GM23338 (cell line): Measurements from ENCODE around the gene TTC8. TPM values are rescaled to one million over a fixed set of nuclear protein-coding genes. Genes with fewer than 3 reads are reported as not detected.

ENCODE experiments used
- ATAC-seq: fragments of 200-7000 bp; cut with Tn5 transposase; 3 replicates; pipeline ENCODE4 v1.9.1; 2020
- DNase-seq: peaks from one replicate; pipeline ENCODE4 v3.0.0-alpha.2; 2015; ENCODE audit warnings: low spot score
- H2AFZ ChIP-seq: fragments of 200-600 bp; sonication (generic); 2 replicates; pipeline ENCODE4 v1.8.0; 2016; ENCODE audit warnings: antibody characterized with exemption, mild to moderate bottlenecking, moderate library complexity
- H3F3A ChIP-seq: fragments of 200-600 bp; sonication (generic); replicated peaks from 2 replicates; pipeline ENCODE4 v1.8.0; 2017; ENCODE audit warnings: antibody characterized with exemption, mixed run types, low read depth
- H3K27ac ChIP-seq: fragments of 200-600 bp; sonication (generic); 2 replicates; pipeline ENCODE4 v1.6.1; 2016; ENCODE audit warnings: low read depth
- H3K27me3 ChIP-seq: fragments of 200-600 bp; sonication (generic); 2 replicates; pipeline ENCODE4 v1.8.0; 2016; ENCODE audit warnings: mild to moderate bottlenecking, mixed run types, moderate library complexity; ENCODE audit not compliant: insufficient read depth
- H3K36me3 ChIP-seq: fragments of 200-600 bp; sonication (generic); 2 replicates; pipeline ENCODE4 v1.8.0; 2016; ENCODE audit warnings: mild to moderate bottlenecking; ENCODE audit not compliant: insufficient read depth
- H3K4me1 ChIP-seq: fragments of 200-600 bp; sonication (generic); 2 replicates; pipeline ENCODE4 v1.8.0; 2016; ENCODE audit warnings: mild to moderate bottlenecking, moderate library complexity; ENCODE audit not compliant: insufficient read depth
- H3K4me2 ChIP-seq: fragments of 200-600 bp; sonication (generic); 2 replicates; pipeline ENCODE4 v1.7.1; 2017; ENCODE audit warnings: mixed run types
- H3K4me3 ChIP-seq: fragments of 200-600 bp; sonication (generic); 2 replicates; pipeline ENCODE4 v1.6.1; 2016; ENCODE audit warnings: mixed run types
- H3K79me2 ChIP-seq: fragments of 200-600 bp; sonication (generic); replicated peaks from 2 replicates; pipeline ENCODE4 v1.8.0; 2017; ENCODE audit warnings: mild to moderate bottlenecking; ENCODE audit not compliant: insufficient read depth
- H3K9me2 ChIP-seq: fragments of 200-600 bp; sonication (generic); 2 replicates; pipeline ENCODE4 v1.8.0; 2017; ENCODE audit not compliant: insufficient read depth
- H4K20me1 ChIP-seq: fragments of 200-600 bp; sonication (generic); replicated peaks from 2 replicates; pipeline ENCODE4 v1.8.0; 2017; ENCODE audit warnings: mild to moderate bottlenecking; ENCODE audit not compliant: insufficient read depth
- H3K27ac Mint-ChIP-seq: 2 replicates; pipeline ENCODE4 v1.8.0; 2020; ENCODE audit warnings: inconsistent platforms, mild to moderate bottlenecking, moderate library complexity, mixed read lengths
- H3K27me3 Mint-ChIP-seq: 3 replicates; pipeline ENCODE4 v1.8.0; 2022; ENCODE audit warnings: low read depth, mild to moderate bottlenecking, moderate library complexity, mixed read lengths, inconsistent platforms; ENCODE audit not compliant: insufficient read depth, poor library complexity
- H3K36me3 Mint-ChIP-seq: 3 replicates; pipeline ENCODE4 v1.8.0; 2021; ENCODE audit warnings: low read depth, mild to moderate bottlenecking, inconsistent platforms, moderate library complexity, mixed read lengths
- H3K4me1 Mint-ChIP-seq: 3 replicates; pipeline ENCODE4 v1.8.0; 2020; ENCODE audit warnings: mild to moderate bottlenecking, inconsistent platforms, mixed read lengths
- H3K4me3 Mint-ChIP-seq: 3 replicates; pipeline ENCODE4 v1.8.0; 2021; ENCODE audit warnings: moderate library complexity, mild to moderate bottlenecking, inconsistent platforms, mixed read lengths
- H3K9me3 Mint-ChIP-seq: 3 replicates; pipeline ENCODE4 v1.8.0; 2020; ENCODE audit warnings: moderate library complexity, mild to moderate bottlenecking, inconsistent platforms, mixed read lengths
- CREB1 ChIP-seq: fragments of 250-450 bp; sonication (Bioruptor Pico); IDR thresholded peaks from 2 replicates; pipeline ENCODE4 v1.5.0; 2020; ENCODE audit warnings: low read depth, mild to moderate bottlenecking, moderate library complexity
- CTCF ChIP-seq, 2 experiments: fragments of 200-600 bp in 1 of 2; sonication (generic) in 1 of 2; conservative IDR thresholded peaks; 2 replicates each; pipeline versions ENCODE4 v1.5.1 to v1.6.1; 2016 to 2017; ENCODE audit warnings: antibody characterized with exemption in 2 of 2, low read depth in 2 of 2, mild to moderate bottlenecking in 2 of 2, moderate library complexity in 1 of 2
- ETS1 ChIP-seq: IDR thresholded peaks from 2 replicates; pipeline ENCODE4 v1.6.1; 2016; ENCODE audit warnings: antibody characterized with exemption
- EZH2 ChIP-seq: fragments of 200-600 bp; sonication (generic); IDR thresholded peaks from one replicate; pipeline ENCODE4 v1.8.0; 2017; ENCODE audit warnings: antibody characterized with exemption, mild to moderate bottlenecking, low read depth; ENCODE audit not compliant: unreplicated experiment
- EZH2phosphoT487 ChIP-seq: fragments of 200-600 bp; sonication (generic); IDR thresholded peaks from one replicate; pipeline ENCODE4 v1.8.1; 2018; ENCODE audit warnings: antibody characterized with exemption; ENCODE audit not compliant: unreplicated experiment
- JUNB ChIP-seq: IDR thresholded peaks from one replicate; pipeline ENCODE4 v1.6.1; 2016; ENCODE audit warnings: antibody characterized with exemption; ENCODE audit not compliant: unreplicated experiment
- NANOG ChIP-seq: IDR thresholded peaks from 2 replicates; pipeline ENCODE4 v1.6.1; 2016; ENCODE audit warnings: antibody characterized with exemption, borderline replicate concordance
- REST ChIP-seq: IDR thresholded peaks from one replicate; pipeline ENCODE4 v1.6.1; 2018; ENCODE audit warnings: antibody characterized with exemption; ENCODE audit not compliant: unreplicated experiment
- STAT1 ChIP-seq: IDR thresholded peaks from one replicate; pipeline ENCODE4 v1.6.1; 2016; ENCODE audit warnings: antibody characterized with exemption; ENCODE audit not compliant: unreplicated experiment
- ZNF114 ChIP-seq: fragments of 250-450 bp; sonication (Bioruptor Pico); IDR thresholded peaks from 2 replicates; pipeline ENCODE4 v1.5.0; 2020; ENCODE audit warnings: mild to moderate bottlenecking, moderate library complexity
- ZNF331 ChIP-seq: fragments of 250-450 bp; sonication (Bioruptor Pico); IDR thresholded peaks from 2 replicates; pipeline ENCODE4 v1.5.0; 2020; ENCODE audit warnings: low read depth, mild to moderate bottlenecking, moderate library complexity
- ZNF462 ChIP-seq: fragments of 250-450 bp; sonication (Bioruptor Pico); IDR thresholded peaks from 2 replicates; pipeline ENCODE4 v1.5.0; 2020; ENCODE audit warnings: mild to moderate bottlenecking, moderate library complexity
- polyA plus RNA-seq: library from polyadenylated mRNA; unstranded; fragments of >200 nt; fragmentation: Nextera tagmentation; extraction: Ambion mirVana; gene quantifications from 2 replicates; pipeline ENCODE4 v1.2.1, GENCODE V29; 2016
- total RNA-seq: library from RNA; depleted of rRNA; stranded (reverse); fragments of >200 nt; shearing (Covaris generic); gene quantifications from 2 replicates; pipeline ENCODE4 v1.2.3, GENCODE V29; 2014

TTC8 gene
- total and polyA plus RNA-seq, 2 experiments from 2014 or later: 7.5 to 10.5 TPM

GRCh38 chr14:88919502-88919901, 95.1 kb downstream of the TTC8 start:
- no peak overlapping the region for H2AFZ ChIP-seq
- H3K27ac ChIP-seq: no peak overlapping the region
- no peaks in the 10 kb centered on the region for H3K27me3 ChIP-seq
- no peak overlapping the region for H3K4me3 ChIP-seq
- peaks cover 12% of the 10 kb centered on the region; the same call in 2 of the 3 replicates for H3K9me3 Mint-ChIP-seq
- H3K4me3 Mint-ChIP-seq: no peak overlapping the region
- H3K79me2 ChIP-seq: no peaks in the 10 kb centered on the region
- H3K4me1 Mint-ChIP-seq: no peaks in the 10 kb centered on the region
- H3K36me3 Mint-ChIP-seq: no peaks in the 10 kb centered on the region
- no peaks in the 10 kb centered on the region for H3K4me1 ChIP-seq
- no peak for TF ChIP-seq EZH2
- TF ChIP-seq ETS1: no peak
- no peak for TF ChIP-seq CTCF (conservative IDR thresholded peaks at IDR 0.05; ENCODE audit: low read depth in 2 of 2)
- TF ChIP-seq ZNF462: no peak
- TF ChIP-seq STAT1: no peak
- no peak for TF ChIP-seq JUNB
- TF ChIP-seq EZH2phosphoT487: no peak
- TF ChIP-seq ZNF331 (CRISPR knock-in tag): no peak
- TF ChIP-seq NANOG: no peak
- no peak for TF ChIP-seq CREB1 (CRISPR knock-in tag)
- TF ChIP-seq REST: no peak
- TF ChIP-seq ZNF114 (CRISPR knock-in tag): no peak
- H3F3A ChIP-seq: no peaks in the 10 kb centered on the region
- H3K27me3 Mint-ChIP-seq: peaks cover 2% of the 10 kb centered on the region
- H3K27ac Mint-ChIP-seq: no peak overlapping the region
- ATAC-seq (no peak), DNase-seq (no peak)
- no peaks in the 10 kb centered on the region for H4K20me1 ChIP-seq
- H3K9me2 ChIP-seq: peaks cover 5% of the 10 kb centered on the region
- no peak overlapping the region for H3K4me2 ChIP-seq
- H3K36me3 ChIP-seq: no peaks in the 10 kb centered on the region
